ENCODE data around the gene CD81.

The CD81 gene

GRCh38 chr11:2421226-2421994 is 44.3 kb downstream of the CD81 start:
- no peak overlapping the region for H3K4me3 ChIP-seq (replicated peaks; ENCODE audit: low read depth, low read length)
- no peak for DNase-seq (ENCODE audit: extremely low read depth, low read depth)
- no peak for TF ChIP-seq CTCF (IDR thresholded peaks at IDR 0.05; ENCODE audit: low read depth, low read length, missing control alignments)

- no peak for TF ChIP-seq CTCF (IDR thresholded peaks at IDR 0.05; ENCODE audit: low read depth, low read length, missing control alignments)
- DNase-seq (ENCODE audit: extremely low read depth, low read depth), result no peak
Observed at GRCh38 chr11:2421996-2422395, 44.9 kb downstream of the CD81 start.

GRCh38 chr11:2422461-2423156 is 45.5 kb downstream of the CD81 start:
- no peak overlapping the region for H3K4me3 ChIP-seq (replicated peaks; ENCODE audit: low read depth, low read length)
- no peak for DNase-seq (ENCODE audit: extremely low read depth, low read depth)
- TF ChIP-seq CTCF (IDR thresholded peaks at IDR 0.05; ENCODE audit: low read depth, low read length, missing control alignments), result no peak

More at GRCh38 chr11:2421996-2422395, 44.9 kb downstream of the CD81 start:
- no peak overlapping the region for H3K4me3 ChIP-seq (replicated peaks; ENCODE audit: low read depth, low read length)

GRCh38 chr11:2423157-2424025 is 46.3 kb downstream of the CD81 start:
- no peak overlapping the region for H3K4me3 ChIP-seq (replicated peaks; ENCODE audit: low read depth, low read length)
- no peak for DNase-seq (ENCODE audit: extremely low read depth, low read depth)
- TF ChIP-seq CTCF (IDR thresholded peaks at IDR 0.05; ENCODE audit: low read depth, low read length, missing control alignments), result no peak

- no peak overlapping the region for H3K4me3 ChIP-seq (replicated peaks; ENCODE audit: low read depth, low read length)
- no peak for DNase-seq (ENCODE audit: extremely low read depth, low read depth)
- TF ChIP-seq CTCF (IDR thresholded peaks at IDR 0.05; ENCODE audit: low read depth, low read length, missing control alignments), result no peak
Observed at GRCh38 chr11:2424811-2425495, 47.8 kb downstream of the CD81 start.

- no peak for DNase-seq (ENCODE audit: extremely low read depth, low read depth)
- TF ChIP-seq CTCF (IDR thresholded peaks at IDR 0.05; ENCODE audit: low read depth, low read length, missing control alignments), result no peak
- no peak overlapping the region for H3K4me3 ChIP-seq (replicated peaks; ENCODE audit: low read depth, low read length)
Observed at GRCh38 chr11:2425506-2425905, 48.4 kb downstream of the CD81 start.

Measured in HFF-Myc (cell line).